Measurements from ENCODE around the gene GLDN.

DNA sequence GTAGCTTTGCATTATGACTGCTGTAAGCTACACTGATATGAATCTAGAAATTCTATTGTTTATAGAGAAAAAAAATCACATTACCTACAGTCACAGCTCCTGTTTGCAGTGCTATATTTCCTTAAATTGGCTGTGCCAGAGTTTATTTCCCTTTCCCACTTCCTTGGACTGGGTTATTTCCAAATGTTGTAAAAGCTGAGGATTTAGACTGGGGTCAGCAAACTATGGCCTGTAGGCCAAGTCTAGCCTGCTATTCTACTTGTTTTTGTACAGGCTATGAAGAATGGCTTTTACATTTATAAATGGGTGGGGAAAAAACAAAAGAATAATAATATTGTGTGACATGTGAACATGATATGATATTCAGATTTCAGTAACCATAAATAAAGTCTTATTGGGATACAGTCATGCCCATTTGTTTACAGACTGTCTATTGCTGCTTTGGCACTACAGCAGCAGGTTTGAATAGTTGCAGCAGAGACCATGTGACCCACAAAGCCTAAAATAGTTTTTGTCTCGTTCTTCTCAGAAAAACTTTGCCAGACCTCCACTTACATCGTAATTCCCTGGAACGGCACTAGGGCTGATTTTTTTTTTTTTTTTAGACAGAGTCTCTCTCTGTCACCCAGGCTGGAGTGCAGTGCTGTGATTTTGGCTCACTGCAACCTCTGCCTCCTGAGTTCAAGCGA, 7.8 kb downstream of the GLDN start:
- TF ChIP-seq, protein P1, sequence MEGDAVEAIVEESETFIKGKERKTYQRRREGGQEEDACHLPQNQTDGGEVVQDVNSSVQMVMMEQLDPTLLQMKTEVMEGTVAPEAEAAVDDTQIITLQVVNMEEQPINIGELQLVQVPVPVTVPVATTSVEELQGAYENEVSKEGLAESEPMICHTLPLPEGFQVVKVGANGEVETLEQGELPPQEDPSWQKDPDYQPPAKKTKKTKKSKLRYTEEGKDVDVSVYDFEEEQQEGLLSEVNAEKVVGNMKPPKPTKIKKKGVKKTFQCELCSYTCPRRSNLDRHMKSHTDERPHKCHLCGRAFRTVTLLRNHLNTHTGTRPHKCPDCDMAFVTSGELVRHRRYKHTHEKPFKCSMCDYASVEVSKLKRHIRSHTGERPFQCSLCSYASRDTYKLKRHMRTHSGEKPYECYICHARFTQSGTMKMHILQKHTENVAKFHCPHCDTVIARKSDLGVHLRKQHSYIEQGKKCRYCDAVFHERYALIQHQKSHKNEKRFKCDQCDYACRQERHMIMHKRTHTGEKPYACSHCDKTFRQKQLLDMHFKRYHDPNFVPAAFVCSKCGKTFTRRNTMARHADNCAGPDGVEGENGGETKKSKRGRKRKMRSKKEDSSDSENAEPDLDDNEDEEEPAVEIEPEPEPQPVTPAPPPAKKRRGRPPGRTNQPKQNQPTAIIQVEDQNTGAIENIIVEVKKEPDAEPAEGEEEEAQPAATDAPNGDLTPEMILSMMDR (IDR thresholded peaks at IDR 0.05 in 4 of 5, conservative IDR thresholded peaks at IDR 0.05 in 1 of 5), result no peak
- TF ChIP-seq POLR2A (IDR thresholded peaks at IDR 0.05), result no peak
